Measurements from ENCODE around the gene SRP68.

Gene SRP68

DNA sequence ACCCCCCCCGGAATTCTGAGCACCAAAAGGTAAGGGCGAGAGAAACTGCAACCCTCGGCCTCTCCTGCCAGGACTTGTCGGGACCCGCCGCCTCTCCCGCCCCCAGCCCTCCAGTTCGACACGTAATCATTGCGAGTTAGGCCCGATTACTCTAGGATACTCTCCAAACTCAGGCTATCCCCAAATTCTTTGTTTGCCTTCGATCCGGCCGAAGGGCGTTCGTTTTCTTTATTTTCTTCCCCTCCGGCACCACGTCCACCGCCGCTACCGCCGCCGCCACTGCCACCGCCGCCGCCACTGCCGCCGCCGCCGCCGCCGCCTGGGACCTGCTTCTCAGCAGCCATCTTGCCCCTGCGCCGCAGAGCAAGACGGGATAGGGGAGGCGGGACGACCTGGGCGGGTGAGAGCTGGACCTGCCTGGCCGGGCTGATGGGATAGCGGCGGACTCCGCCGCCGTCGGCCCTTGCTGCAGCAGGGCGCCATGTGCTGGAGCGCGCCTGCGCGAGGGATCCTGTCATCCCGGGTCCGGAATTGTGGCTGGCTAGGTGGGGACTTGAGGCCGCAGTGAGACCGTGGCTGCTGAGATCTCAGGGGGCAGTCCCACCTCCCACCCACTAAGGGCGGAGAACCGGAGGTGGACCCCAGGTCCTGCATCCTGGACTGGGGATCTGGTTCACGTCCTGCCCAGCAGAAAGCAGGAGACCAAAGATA is at the start of gene SRP68:
Gene SRP68, minus strand, starts transcription at position 370 of the 711 bp plus-strand sequence. Its CDS starts 26 bp downstream, at position 344.
- TF ChIP-seq ZFP3 (CRISPR knock-in tag; IDR thresholded peaks at IDR 0.05) (0 out of 2 replicates have a peak, but pooled peaks have one; percentile 31), ZFP30 (CRISPR knock-in tag; IDR thresholded peaks at IDR 0.05) (no peak)
- peak; percentile 99 for ATAC-seq

DNA sequence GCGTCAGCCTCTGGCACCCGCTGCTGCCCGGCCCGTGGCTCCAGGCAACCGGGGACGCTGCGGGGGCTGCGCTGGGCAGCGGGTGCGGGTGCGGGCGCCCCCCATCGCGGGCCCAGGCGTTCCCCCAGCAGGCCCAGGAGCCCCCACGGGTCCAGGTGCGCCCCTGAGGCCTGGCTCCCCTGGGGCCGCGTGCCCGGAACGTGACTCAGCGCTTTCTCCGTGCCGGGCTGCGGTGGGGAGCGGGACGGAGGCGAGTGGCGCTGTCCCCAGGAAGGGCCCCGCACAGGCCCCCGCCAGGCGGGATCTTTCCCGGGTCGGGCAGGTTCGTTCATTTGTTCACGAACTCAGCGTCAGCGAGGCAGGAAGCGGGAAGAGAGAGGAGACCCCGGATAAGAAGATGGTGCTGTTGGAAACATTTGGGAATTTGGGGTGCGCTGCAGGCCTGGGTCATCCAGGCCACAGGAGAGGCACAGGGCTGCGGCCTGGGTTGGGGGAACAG is 49.7 kb upstream of the SRP68 start:
- TF ChIP-seq RARB (CRISPR knock-in tag; IDR thresholded peaks at IDR 0.05): no peak
- ATAC-seq: no peak

GRCh38 chr17:76120658-76121008 is 48.3 kb upstream of the SRP68 start:
- no peak for ATAC-seq
- TF ChIP-seq CSDC2 (CRISPR knock-in tag; IDR thresholded peaks at IDR 0.05): no peak
- no peak for TF ChIP-seq BACH2 (CRISPR knock-in tag; IDR thresholded peaks at IDR 0.05; ENCODE audit: borderline replicate concordance)
- no peak for TF ChIP-seq ZC3H10 (CRISPR knock-in tag; IDR thresholded peaks at IDR 0.05)
- no peak for TF ChIP-seq ZFP30 (CRISPR knock-in tag; IDR thresholded peaks at IDR 0.05)
- TF ChIP-seq TCF4 (CRISPR knock-in tag; IDR thresholded peaks at IDR 0.05; ENCODE audit: borderline replicate concordance): no peak
- TF ChIP-seq, protein P1, sequence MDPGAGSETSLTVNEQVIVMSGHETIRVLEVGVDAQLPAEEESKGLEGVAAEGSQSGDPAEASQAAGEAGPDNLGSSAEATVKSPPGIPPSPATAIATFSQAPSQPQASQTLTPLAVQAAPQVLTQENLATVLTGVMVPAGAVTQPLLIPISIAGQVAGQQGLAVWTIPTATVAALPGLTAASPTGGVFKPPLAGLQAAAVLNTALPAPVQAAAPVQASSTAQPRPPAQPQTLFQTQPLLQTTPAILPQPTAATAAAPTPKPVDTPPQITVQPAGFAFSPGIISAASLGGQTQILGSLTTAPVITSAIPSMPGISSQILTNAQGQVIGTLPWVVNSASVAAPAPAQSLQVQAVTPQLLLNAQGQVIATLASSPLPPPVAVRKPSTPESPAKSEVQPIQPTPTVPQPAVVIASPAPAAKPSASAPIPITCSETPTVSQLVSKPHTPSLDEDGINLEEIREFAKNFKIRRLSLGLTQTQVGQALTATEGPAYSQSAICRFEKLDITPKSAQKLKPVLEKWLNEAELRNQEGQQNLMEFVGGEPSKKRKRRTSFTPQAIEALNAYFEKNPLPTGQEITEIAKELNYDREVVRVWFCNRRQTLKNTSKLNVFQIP (CRISPR knock-in tag; IDR thresholded peaks at IDR 0.05; ENCODE audit: borderline replicate concordance, low read depth): no peak
- TF ChIP-seq ZNF565 (CRISPR knock-in tag; conservative IDR thresholded peaks at IDR 0.05; ENCODE audit: low read depth): no peak
- TF ChIP-seq ZNF70 (CRISPR knock-in tag; IDR thresholded peaks at IDR 0.05): no peak
- no peak for TF ChIP-seq CSRNP3 (CRISPR knock-in tag; IDR thresholded peaks at IDR 0.05)
- no peak for TF ChIP-seq ESRRG (CRISPR knock-in tag; IDR thresholded peaks at IDR 0.05)
- no peak for TF ChIP-seq RARB (CRISPR knock-in tag; IDR thresholded peaks at IDR 0.05)
- TF ChIP-seq, protein P2, sequence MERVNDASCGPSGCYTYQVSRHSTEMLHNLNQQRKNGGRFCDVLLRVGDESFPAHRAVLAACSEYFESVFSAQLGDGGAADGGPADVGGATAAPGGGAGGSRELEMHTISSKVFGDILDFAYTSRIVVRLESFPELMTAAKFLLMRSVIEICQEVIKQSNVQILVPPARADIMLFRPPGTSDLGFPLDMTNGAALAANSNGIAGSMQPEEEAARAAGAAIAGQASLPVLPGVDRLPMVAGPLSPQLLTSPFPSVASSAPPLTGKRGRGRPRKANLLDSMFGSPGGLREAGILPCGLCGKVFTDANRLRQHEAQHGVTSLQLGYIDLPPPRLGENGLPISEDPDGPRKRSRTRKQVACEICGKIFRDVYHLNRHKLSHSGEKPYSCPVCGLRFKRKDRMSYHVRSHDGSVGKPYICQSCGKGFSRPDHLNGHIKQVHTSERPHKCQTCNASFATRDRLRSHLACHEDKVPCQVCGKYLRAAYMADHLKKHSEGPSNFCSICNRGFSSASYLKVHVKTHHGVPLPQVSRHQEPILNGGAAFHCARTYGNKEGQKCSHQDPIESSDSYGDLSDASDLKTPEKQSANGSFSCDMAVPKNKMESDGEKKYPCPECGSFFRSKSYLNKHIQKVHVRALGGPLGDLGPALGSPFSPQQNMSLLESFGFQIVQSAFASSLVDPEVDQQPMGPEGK (CRISPR knock-in tag; IDR thresholded peaks at IDR 0.05; ENCODE audit: borderline replicate concordance): no peak
- no peak for TF ChIP-seq OSR1 (CRISPR knock-in tag; IDR thresholded peaks at IDR 0.05)
- no peak for TF ChIP-seq SNAI2 (CRISPR knock-in tag; IDR thresholded peaks at IDR 0.05)
- TF ChIP-seq ARNTL (CRISPR knock-in tag; IDR thresholded peaks at IDR 0.05; ENCODE audit: borderline replicate concordance, low read depth): no peak
- no peak for TF ChIP-seq ZFP3 (CRISPR knock-in tag; IDR thresholded peaks at IDR 0.05)
- no peak for TF ChIP-seq GLIS3 (CRISPR knock-in tag; IDR thresholded peaks at IDR 0.05)
- TF ChIP-seq, protein P3, sequence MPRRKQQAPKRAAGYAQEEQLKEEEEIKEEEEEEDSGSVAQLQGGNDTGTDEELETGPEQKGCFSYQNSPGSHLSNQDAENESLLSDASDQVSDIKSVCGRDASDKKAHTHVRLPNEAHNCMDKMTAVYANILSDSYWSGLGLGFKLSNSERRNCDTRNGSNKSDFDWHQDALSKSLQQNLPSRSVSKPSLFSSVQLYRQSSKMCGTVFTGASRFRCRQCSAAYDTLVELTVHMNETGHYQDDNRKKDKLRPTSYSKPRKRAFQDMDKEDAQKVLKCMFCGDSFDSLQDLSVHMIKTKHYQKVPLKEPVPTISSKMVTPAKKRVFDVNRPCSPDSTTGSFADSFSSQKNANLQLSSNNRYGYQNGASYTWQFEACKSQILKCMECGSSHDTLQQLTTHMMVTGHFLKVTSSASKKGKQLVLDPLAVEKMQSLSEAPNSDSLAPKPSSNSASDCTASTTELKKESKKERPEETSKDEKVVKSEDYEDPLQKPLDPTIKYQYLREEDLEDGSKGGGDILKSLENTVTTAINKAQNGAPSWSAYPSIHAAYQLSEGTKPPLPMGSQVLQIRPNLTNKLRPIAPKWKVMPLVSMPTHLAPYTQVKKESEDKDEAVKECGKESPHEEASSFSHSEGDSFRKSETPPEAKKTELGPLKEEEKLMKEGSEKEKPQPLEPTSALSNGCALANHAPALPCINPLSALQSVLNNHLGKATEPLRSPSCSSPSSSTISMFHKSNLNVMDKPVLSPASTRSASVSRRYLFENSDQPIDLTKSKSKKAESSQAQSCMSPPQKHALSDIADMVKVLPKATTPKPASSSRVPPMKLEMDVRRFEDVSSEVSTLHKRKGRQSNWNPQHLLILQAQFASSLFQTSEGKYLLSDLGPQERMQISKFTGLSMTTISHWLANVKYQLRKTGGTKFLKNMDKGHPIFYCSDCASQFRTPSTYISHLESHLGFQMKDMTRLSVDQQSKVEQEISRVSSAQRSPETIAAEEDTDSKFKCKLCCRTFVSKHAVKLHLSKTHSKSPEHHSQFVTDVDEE (CRISPR knock-in tag; IDR thresholded peaks at IDR 0.05): no peak
- no peak for TF ChIP-seq ISL1 (CRISPR knock-in tag; IDR thresholded peaks at IDR 0.05)
- no peak for TF ChIP-seq TOX (CRISPR knock-in tag; IDR thresholded peaks at IDR 0.05; ENCODE audit: borderline replicate concordance)
